K562 (cell line): Measurements from ENCODE around the gene ACYP2. TPM values are rescaled to one million over a fixed set of nuclear protein-coding genes. Genes with fewer than 3 reads are reported as not detected.

ENCODE experiments used
- ATAC-seq: fragments of 200-7000 bp; cut with Tn5 transposase; 3 replicates; pipeline ENCODE4 v1.9.1; 2020; ENCODE audit warnings: moderate library complexity
- BruUV-seq: library from RNA; stranded (reverse); fragments of 400-500 nt; replicated peaks from 2 replicates; lab custom pipeline; 2021; lab: Mats Ljungman, UMichigan
- CTCF ChIA-PET: fragments of 300-600 bp; formaldehyde crosslinking; extraction: SDS; loops from one replicate; lab custom pipeline; 2021; ENCODE audit warnings: low intra/inter-chr PET ratio; lab: Yijun Ruan, JAX
- POLR2A ChIA-PET: fragments of 300-600, 350-650 bp; sonication (Branson Sonifier 250); formaldehyde crosslinking; extraction: SDS; loops from one replicate; lab custom pipeline; 2021; ENCODE audit warnings: antibody characterized with exemption, inconsistent platforms; lab: Yijun Ruan, JAX
- DNase-seq, 4 experiments: peaks; one replicate each; pipeline versions ENCODE4 v3.0.0 to v3.0.0-alpha.2; 2011 to 2018; ENCODE audit warnings: low spot score in 3 of 4, mixed read lengths in 3 of 4; ENCODE audit errors: extremely low read depth in 1 of 4
- FAIRE-seq: peaks from 2 replicates; lab custom pipeline; 2011; peaks lifted over from hg19 to GRCh38; lab: Jason Lieb, UNC
- H2AFZ ChIP-seq: 2 replicates; pipeline ENCODE4 v1.6.0; 2011; ENCODE audit warnings: low read depth, low read length, control low read depth, inconsistent platforms
- H3K27ac ChIP-seq: fragments of 200-600 bp; 3 replicates; pipeline ENCODE4 v1.8.0; 2011; ENCODE audit warnings: low read depth, mild to moderate bottlenecking, control low read depth, inconsistent platforms, low read length, moderate library complexity, mixed read lengths; ENCODE audit errors: extremely low read depth
- H3K27me3 ChIP-seq, 2 experiments: fragments of 300-600 bp in 1 of 2; 2 replicates in 1 of 2; 3 replicates in 1 of 2; pipeline versions ENCODE4 v1.6.0 to v1.8.0; 2011; ENCODE audit warnings: inconsistent platforms in 2 of 2, low read length in 2 of 2, mild to moderate bottlenecking in 1 of 2, mixed read lengths in 1 of 2, moderate library complexity in 1 of 2; ENCODE audit not compliant: control insufficient read depth in 2 of 2, insufficient read depth in 2 of 2
- H3K36me3 ChIP-seq: fragments of 300-600 bp; 3 replicates; pipeline ENCODE4 v1.8.0; 2011; ENCODE audit warnings: mild to moderate bottlenecking, low read length, inconsistent platforms; ENCODE audit not compliant: control insufficient read depth, insufficient read depth
- H3K4me1 ChIP-seq, 2 experiments: fragments of 200-600 bp in 1 of 2; replicated peaks in 1 of 2; 2 replicates in 1 of 2; 3 replicates in 1 of 2; pipeline versions ENCODE4 v1.5.1 to v1.8.0; 2011; ENCODE audit warnings: inconsistent platforms in 2 of 2, low read length in 2 of 2, mild to moderate bottlenecking in 1 of 2, mixed read lengths in 1 of 2, moderate library complexity in 1 of 2; ENCODE audit not compliant: control insufficient read depth in 2 of 2, insufficient read depth in 2 of 2
- H3K4me2 ChIP-seq: 2 replicates; pipeline ENCODE4 v1.6.1; 2011; ENCODE audit warnings: low read length, control low read depth, inconsistent platforms, mixed read lengths; ENCODE audit not compliant: insufficient read depth
- H3K4me3 ChIP-seq: fragments of 200-600 bp; sonication (generic), shearing (Covaris generic); 2 replicates; pipeline ENCODE4 v1.5.1; 2016; ENCODE audit warnings: control low read depth, inconsistent platforms
- H3K79me2 ChIP-seq: fragments of 200-600 bp; 3 replicates; pipeline ENCODE4 v1.8.0; 2011; ENCODE audit warnings: low read length, inconsistent platforms; ENCODE audit not compliant: control insufficient read depth, insufficient read depth
- H3K9ac ChIP-seq, 2 experiments: 2 replicates each; pipeline versions ENCODE4 v1.6.0 to v1.6.1; 2011; ENCODE audit warnings: low read depth in 2 of 2, low read length in 2 of 2, control low read depth in 1 of 2, inconsistent platforms in 1 of 2, mild to moderate bottlenecking in 1 of 2, mixed read lengths in 1 of 2; ENCODE audit not compliant: insufficient read depth in 1 of 2
- H3K9me1 ChIP-seq: one replicate; pipeline ENCODE4 v1.6.0; 2011; ENCODE audit warnings: inconsistent platforms, mild to moderate bottlenecking, low read length, moderate library complexity; ENCODE audit not compliant: control insufficient read depth, insufficient read depth
- H3K9me3 ChIP-seq: replicated peaks from 2 replicates; pipeline ENCODE4 v1.5.1; 2011; ENCODE audit warnings: low read depth, low read length, inconsistent platforms; ENCODE audit not compliant: control insufficient read depth, insufficient read depth
- H4K20me1 ChIP-seq: replicated peaks from 2 replicates; pipeline ENCODE4 v1.6.1; 2011; ENCODE audit warnings: low read length, inconsistent platforms, mixed read lengths; ENCODE audit not compliant: control insufficient read depth, insufficient read depth
- BCOR ChIP-seq: fragments of 450-650 bp; IDR thresholded peaks from 2 replicates; pipeline ENCODE4 v1.6.1; 2016
- BMI1 ChIP-seq: fragments of 150-350 bp; IDR thresholded peaks from 2 replicates; pipeline ENCODE4 v1.6.1; 2014; ENCODE audit warnings: low read length
- CEBPG ChIP-seq, 3 experiments: fragments of 200-800 bp in 1 of 3; sonication (Bioruptor generic) in 1 of 3; sonication (generic) in 1 of 3; formaldehyde crosslinking in 1 of 3; IDR thresholded peaks in 2 of 3; conservative IDR thresholded peaks in 1 of 3; 2 replicates each; pipeline versions ENCODE4 v1.6.1 to v1.8.0; 2016 to 2022; ENCODE audit warnings: missing compliant biosample characterization in 2 of 3, missing genetic modification characterization in 2 of 3, mild to moderate bottlenecking in 1 of 3, missing genetic modification reagents in 1 of 3
- HMG20A ChIP-seq: fragments of 450-650 bp; formaldehyde crosslinking; conservative IDR thresholded peaks from 2 replicates; pipeline ENCODE4 v1.4.0; 2020; ENCODE audit warnings: mild to moderate bottlenecking, mixed read lengths
- NR0B1 ChIP-seq: fragments of 450-650 bp; IDR thresholded peaks from one replicate; pipeline ENCODE4 v1.6.1; 2018; ENCODE audit warnings: mild to moderate bottlenecking, moderate library complexity; ENCODE audit not compliant: partially characterized antibody
- NR3C1 ChIP-seq: sonication (generic); formaldehyde crosslinking; IDR thresholded peaks from 2 replicates; pipeline ENCODE4 v1.8.1; 2022; ENCODE audit warnings: missing genetic modification reagents
- PHB ChIP-seq: fragments of 250-450 bp; sonication (Bioruptor Pico); IDR thresholded peaks from 2 replicates; pipeline ENCODE4 v1.5.0; 2021
- PHF20 ChIP-seq: fragments of 450-650 bp; IDR thresholded peaks from 2 replicates; pipeline ENCODE4 v1.6.1; 2018; ENCODE audit not compliant: partially characterized antibody
- RNF219 ChIP-seq: fragments of 250-450 bp; sonication (Bioruptor Pico); IDR thresholded peaks from 2 replicates; pipeline ENCODE4 v1.5.0; 2022; ENCODE audit warnings: mild to moderate bottlenecking
- SMAD4 ChIP-seq: fragments of 250-450 bp; sonication (Bioruptor Pico); conservative IDR thresholded peaks from 2 replicates; pipeline ENCODE4 v1.8.0; 2021; ENCODE audit warnings: inconsistent platforms, mild to moderate bottlenecking, moderate library complexity
- SMARCC2 ChIP-seq: fragments of 450-650 bp; IDR thresholded peaks from 2 replicates; pipeline ENCODE4 v1.6.1; 2017; ENCODE audit warnings: antibody characterized with exemption, moderate library complexity, mild to moderate bottlenecking, low read depth
- SMARCE1 ChIP-seq: fragments of 450-650 bp; IDR thresholded peaks from 2 replicates; pipeline ENCODE4 v1.7.1; 2016; ENCODE audit warnings: mild to moderate bottlenecking
- SRSF9 ChIP-seq: fragments of 200-400 bp; formaldehyde crosslinking; IDR thresholded peaks from 2 replicates; pipeline ENCODE4 v1.6.1; 2017; ENCODE audit warnings: low read depth, low read length, borderline replicate concordance
- TAL1 ChIP-seq: fragments of 450-650 bp; IDR thresholded peaks from 2 replicates; pipeline ENCODE4 v1.6.1; 2016; ENCODE audit warnings: mild to moderate bottlenecking
- TARDBP ChIP-seq: fragments of 450-650 bp; IDR thresholded peaks from 2 replicates; pipeline ENCODE4 v1.6.1; 2016
- ZBTB9 ChIP-seq: fragments of 450-650 bp; formaldehyde crosslinking; IDR thresholded peaks from 2 replicates; pipeline ENCODE4 v1.4.0; 2020; ENCODE audit warnings: mild to moderate bottlenecking, moderate library complexity
- ZNF395 ChIP-seq: fragments of 200-800 bp; sonication (Bioruptor generic); IDR thresholded peaks from 2 replicates; pipeline ENCODE4 v1.6.1; 2017; ENCODE audit warnings: missing genetic modification characterization, missing compliant biosample characterization
- ZNF696 ChIP-seq: fragments of 250-450 bp; sonication (Bioruptor Pico); conservative IDR thresholded peaks from 2 replicates; pipeline ENCODE4 v1.4.0; 2020; ENCODE audit warnings: mild to moderate bottlenecking, moderate library complexity
- ZNF76 ChIP-seq: fragments of 250-450 bp; sonication (Bioruptor Pico); IDR thresholded peaks from 2 replicates; pipeline ENCODE4 v1.4.0; 2020; ENCODE audit warnings: mild to moderate bottlenecking, moderate library complexity, borderline replicate concordance
- WGBS: fragments of 100-300 bp; shearing (Covaris generic); methylation state at CpG from one replicate; pipeline ENCODE4 v1.1.6; 2016; ENCODE audit warnings: low coverage, mixed read lengths; ENCODE audit not compliant: insufficient coverage; ENCODE audit errors: missing lambda C conversion rate; 5-methylcytosine and 5-hydroxymethylcytosine counted together
- in situ Hi-C: fragments of 300-500 bp; cut with MboI; formaldehyde crosslinking; loops from 4 replicates; pipeline ENCODE4 v1.15.0; 2018; ENCODE audit warnings: inconsistent platforms, mixed read lengths
- intact Hi-C: fragments of 100-400 bp; cut with micrococcal nuclease; formaldehyde crosslinking; loops from 2 replicates; pipeline ENCODE4 v1.14.2; 2022
- polyA plus RNA-seq, 8 experiments: library from polyadenylated mRNA; depleted of rRNA in 4 of 8; stranded (reverse) in 5 of 8; unstranded in 3 of 8; fragments of >200 nt; fragmentation: Nextera tagmentation in 2 of 8; fragmentation: Illumina TruSeq in 1 of 8; extraction: Ambion mirVana in 2 of 8; extraction: Trizol in 1 of 8; gene quantifications; 2 replicates each; pipeline versions ENCODE4 v1.2.1 to v1.2.3, GENCODE V29; 2011 to 2014; ENCODE audit warnings: inconsistent platforms in 1 of 8, missing spikeins in 1 of 8
- total RNA-seq, 7 experiments: library from RNA; depleted of rRNA in 6 of 7; stranded (reverse); fragments of >200 nt in 6 of 7; fragmentation: Illumina TruSeq in 2 of 7; extraction: Trizol in 2 of 7; gene quantifications; 2 replicates each; pipeline versions ENCODE4 v1.2.1 to v1.2.3, GENCODE V29; 2011 to 2021; ENCODE audit warnings: low replicate concordance in 1 of 7

Gene ACYP2
- total and polyA plus RNA-seq, 9 of the 15 experiments (the other 6 are each of a cell fraction or from before 2014, with no cell fraction given), result 1.0 to 4.1 (median 2.0) TPM

GRCh38 chr2:54239427-54239826, 124.0 kb downstream of the ACYP2 start:
- Histone ChIP-seq H3K4me3 (no peak overlapping the region), H3K4me1 (no peaks in the 10 kb centered on the region), H3K27me3 (no peaks in the 10 kb centered on the region), H3K79me2 (no peaks in the 10 kb centered on the region), H3K9me1 (no peaks in the 10 kb centered on the region), H3K36me3 (peaks cover 8% of the 10 kb centered on the region; the same call in 1 of the 3 replicates), H3K9me3 (no peaks in the 10 kb centered on the region), H3K27ac (no peak overlapping the region), H4K20me1 (no peaks in the 10 kb centered on the region), H2AFZ (no peak overlapping the region), H3K4me2 (no peak overlapping the region), H3K9ac (no peak overlapping the region)
- CTCF ChIA-PET, result no interaction called here
- POLR2A ChIA-PET, result interaction anchor here (0.6 kb wide), 1 partner anchor 1038 kb away, joined by 3 read pairs; no protein-coding TSS in a partner anchor
- FAIRE-seq, result no peak
- no peak for ATAC-seq
- no peak for DNase-seq
- BruUV-seq, result no TSS peak
- in situ Hi-C loops, result no loop called here
- 55% methylated on average over 1 of the region's 1 CpG for WGBS
- TF ChIP-seq HMG20A (CRISPR knock-in tag), result no peak
- no peak for TF ChIP-seq NR3C1 (CRISPR knock-in tag)
- no peak for TF ChIP-seq ZNF696 (CRISPR knock-in tag)
- no peak for TF ChIP-seq SMAD4
- no peak for TF ChIP-seq ZBTB9
- TF ChIP-seq ZNF395, result no peak
- no peak for TF ChIP-seq SMARCC2
- no peak for TF ChIP-seq SMARCE1
- no peak for TF ChIP-seq CEBPG (CRISPR knock-in tag; IDR thresholded peaks at IDR 0.05)
- TF ChIP-seq CEBPG (tag; conservative IDR thresholded peaks at IDR 0.05 in 1 of 2, IDR thresholded peaks at IDR 0.05 in 1 of 2), result no peak
- TF ChIP-seq RNF219 (CRISPR knock-in tag), result no peak
- TF ChIP-seq SRSF9, result no peak
- TF ChIP-seq TARDBP, result no peak
- TF ChIP-seq PHB (CRISPR knock-in tag), result no peak
- TF ChIP-seq NR0B1, result no peak
- TF ChIP-seq ZNF76, result no peak
- TF ChIP-seq BMI1, result no peak
- no peak for TF ChIP-seq TAL1
- no peak for TF ChIP-seq PHF20
- no peak for TF ChIP-seq BCOR
- intact Hi-C loops, result no loop called here
